ENCODE results near the gene PEG3.
"Not testable (repeated sequence)": the region's sequence is repeated elsewhere in the genome, so short reads cannot be mapped to it uniquely, and the experiment has no call there.

The PEG3 gene

DNA sequence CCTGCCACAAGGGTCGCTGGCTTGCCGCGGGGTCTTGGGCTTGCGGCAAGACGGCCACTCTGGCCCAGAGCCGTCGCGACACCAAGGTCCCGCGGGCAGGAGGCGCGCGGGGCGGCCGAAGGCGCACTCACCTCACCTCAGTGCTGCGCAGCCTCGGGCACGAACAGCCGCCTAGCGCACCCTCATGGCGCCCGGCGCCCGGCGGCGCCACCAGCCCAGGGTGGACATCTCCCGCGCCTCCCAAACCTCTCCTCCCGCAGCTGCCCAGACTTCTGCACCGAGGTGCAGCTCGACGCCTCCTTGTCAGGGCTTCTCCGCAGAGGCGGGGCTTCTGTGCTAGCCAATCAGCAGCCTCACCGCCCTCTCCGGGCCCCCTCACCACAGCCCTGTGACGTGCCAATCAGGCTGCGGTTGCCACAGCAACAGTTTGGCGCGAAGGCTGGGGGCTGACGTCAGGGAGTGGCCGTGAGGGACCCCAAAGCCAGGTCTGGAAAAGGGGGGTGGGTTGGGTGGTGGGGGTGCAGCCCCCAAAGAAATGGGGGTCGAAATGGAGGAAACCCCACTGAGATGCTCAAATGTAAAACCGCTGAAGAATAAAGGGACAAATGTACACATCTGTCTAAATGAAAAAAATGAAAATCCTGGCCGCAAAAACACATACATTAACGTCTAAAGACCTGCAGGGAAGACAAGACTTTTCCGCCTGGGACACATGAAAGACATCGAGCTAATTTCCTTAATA is at the start of gene PEG3, which contains the start of gene ZIM2:
TSS of gene PEG3 (minus strand) at position 276 of the 742 bp plus-strand sequence. CDS start 16,071 bp downstream, outside the sequence.
TSS of gene ZIM2 (minus strand) at position 276 of the 742 bp plus-strand sequence. CDS start 16,449 bp downstream, outside the sequence.
- no peak for DNase-seq (ENCODE audit: low read depth)

DNA sequence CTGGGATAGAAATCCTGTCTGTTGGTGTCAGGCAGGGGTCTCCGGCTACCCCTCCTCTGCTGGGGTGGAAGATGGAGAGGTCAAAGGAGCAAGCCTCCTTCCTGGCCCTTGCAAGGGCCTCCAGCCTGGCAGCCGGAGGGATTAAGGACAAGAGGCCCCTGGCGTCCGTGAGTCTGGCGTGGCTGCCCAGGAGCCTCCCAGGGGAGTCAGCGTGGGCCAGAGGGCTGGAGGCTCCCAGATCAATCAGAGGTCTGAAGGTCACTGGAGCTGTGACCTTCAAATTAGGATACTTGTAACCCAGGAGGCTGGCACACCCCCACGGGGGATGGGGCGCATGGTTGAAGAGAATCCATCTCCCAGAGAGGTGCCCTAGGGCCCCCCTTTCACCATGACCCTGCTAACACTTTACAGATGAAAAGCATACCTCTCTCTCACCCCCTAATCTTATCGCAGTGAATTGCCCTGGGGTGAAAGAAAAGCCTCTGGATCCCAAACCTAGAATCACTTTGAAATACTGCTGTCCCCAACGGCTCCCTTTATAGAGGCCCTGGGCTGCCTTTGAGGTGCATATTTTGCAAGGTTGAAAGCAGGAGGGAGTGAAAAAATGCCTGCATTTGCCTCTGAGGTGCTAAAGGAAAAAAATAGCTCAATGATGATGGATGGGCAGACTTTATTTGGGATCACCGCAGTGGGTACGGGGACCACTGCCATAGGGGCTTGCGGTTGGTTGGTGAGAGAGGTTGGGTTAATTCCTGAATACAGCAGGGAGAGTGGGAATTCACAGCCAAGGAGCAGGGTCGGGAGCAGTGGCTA is 44.9 kb upstream of the PEG3 start:
- no peak for DNase-seq (ENCODE audit: low read depth)

DNA sequence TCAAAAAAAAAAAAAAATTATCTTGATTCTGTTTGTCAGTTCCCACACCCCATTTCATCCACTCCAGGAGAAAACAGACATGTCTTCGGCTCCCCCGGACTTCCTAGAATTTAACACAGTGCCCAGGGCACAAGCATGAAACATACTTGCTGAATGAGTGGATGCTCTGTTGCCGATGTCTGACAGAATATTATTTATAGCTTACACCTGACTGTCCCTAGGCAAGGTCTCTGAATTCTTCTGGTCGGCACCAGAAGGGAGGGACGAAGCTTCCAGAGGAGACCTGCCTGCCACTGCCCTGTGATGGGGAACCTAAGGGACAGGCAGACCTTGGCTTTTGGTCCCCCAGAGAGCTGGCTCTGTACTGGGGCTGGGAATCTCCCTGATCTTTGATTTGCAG is 43.9 kb upstream of the PEG3 start:
- no peak for DNase-seq (ENCODE audit: low read depth)

DNA sequence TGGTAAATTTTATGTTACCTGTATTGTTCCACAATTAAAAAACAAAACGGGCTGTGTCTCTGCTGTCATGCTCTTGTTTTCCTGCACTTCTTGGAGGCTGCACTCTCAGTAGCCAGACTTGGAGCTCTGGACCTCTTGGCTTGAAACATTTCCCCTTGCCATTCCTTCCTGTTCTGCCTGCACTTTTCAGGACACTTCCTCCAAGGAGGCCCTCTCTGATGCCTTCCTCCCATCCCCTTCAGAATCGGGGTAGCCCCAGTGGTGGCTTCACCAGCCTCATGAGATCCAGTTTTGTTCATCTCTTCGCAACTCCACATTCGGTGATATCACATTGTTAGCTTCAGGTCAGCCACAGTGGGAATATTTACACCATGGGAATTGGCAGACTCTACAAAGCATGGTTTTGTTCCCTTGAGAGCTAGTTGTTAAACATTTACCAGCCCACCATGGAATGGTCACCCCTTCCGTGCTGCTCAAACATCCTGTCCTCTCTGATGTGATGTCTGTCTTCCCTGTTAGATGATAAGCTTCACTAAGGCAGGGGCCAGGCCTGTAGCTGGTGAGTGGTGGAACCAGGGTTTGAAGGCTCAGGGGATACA is 40.2 kb upstream of the PEG3 start:
- DNase-seq (ENCODE audit: low read depth) = no peak

DNA sequence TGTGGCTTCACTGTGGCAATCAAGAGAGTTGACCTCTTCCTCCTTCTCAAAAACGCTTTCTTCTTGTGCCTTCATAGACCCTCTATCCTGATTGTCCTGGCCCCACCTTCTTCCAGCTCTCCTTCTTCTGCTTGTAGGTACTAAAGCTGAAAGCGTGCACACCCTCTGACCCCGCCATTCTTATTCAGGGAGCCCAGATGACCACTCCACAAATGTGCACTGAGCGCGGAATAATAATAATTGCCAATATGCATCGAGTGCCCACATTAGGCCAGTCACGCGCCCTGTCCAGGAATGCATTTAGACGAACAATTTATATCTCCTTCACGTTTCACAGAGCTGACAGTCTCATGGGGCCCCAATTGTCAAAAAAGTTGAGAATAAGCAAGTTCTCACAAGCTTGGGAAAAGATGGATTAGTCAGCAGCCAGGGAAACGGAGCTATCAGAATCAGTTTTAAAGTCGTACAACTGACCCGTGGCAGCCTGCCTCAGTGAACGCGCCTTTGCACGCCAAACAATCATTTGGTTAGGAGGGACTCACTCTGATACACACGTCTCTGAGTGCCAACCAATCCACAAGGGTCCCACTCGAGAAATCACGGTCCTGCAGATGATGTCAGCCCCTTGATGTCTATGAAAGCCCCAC is 36.7 kb upstream of the PEG3 start:
- DNase-seq (ENCODE audit: low read depth) = no peak

DNA sequence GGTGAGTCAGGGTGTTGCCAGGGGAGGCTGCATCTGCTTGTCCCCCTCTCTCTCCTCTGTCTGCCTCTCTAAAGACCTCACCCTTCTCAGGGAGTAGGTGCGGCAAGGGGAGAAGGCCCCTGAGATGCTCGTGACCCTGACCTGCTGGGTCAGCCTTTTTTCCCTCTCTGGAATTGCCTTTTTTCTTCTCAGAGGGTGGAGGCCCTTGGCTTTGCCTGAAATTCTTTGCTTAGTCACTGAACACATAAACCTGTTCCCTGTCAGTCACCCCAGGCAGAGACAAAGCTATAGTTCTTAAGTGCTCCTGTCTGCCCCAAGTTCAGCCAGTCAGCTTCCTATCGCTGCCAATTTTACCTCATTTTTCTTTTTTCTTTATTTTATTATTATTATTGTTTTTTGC is 35.2 kb upstream of the PEG3 start:
- no peak for DNase-seq (ENCODE audit: low read depth)

DNA sequence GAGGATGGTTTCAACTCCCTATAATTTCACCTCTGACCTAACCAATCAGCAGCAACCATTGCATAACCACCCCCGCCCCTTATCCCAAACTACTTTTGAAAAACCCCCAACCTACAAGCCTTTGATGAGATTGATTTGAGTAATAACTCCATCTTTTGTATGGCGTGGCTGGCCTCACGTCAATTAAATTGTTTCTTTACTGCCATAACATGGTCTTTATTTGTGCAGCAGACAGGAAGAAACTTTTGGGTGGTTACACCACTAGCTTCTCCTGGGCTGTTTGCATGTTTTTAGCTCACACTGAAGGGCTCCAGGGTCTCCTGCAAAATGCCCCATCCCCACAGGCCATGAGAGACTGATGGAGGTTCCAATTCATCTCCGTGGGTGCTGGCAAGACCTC is 34.0 kb upstream of the PEG3 start:
- no peak for DNase-seq (ENCODE audit: low read depth)

DNA sequence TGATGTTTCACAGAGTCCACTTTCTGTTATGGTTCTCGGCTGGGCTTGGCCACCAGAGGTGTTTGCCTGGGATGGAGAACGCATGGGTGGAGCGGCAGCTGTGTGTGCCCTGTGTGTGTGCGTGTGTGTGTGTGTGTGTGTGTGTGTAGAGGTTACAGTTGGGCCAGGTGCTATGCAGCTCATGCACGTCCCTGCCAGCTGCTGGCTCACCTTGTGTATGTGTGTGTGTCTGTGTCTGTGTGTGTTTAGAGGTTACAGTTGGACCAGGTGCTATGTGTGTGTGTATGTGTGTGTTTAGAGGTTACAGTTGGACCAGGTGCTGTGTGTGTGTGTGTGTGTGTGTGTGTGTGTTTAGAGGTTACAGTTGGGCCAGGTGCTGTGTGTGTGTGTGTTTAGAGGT is 33.0 kb upstream of the PEG3 start:
- DNase-seq (ENCODE audit: low read depth) = no peak

DNA sequence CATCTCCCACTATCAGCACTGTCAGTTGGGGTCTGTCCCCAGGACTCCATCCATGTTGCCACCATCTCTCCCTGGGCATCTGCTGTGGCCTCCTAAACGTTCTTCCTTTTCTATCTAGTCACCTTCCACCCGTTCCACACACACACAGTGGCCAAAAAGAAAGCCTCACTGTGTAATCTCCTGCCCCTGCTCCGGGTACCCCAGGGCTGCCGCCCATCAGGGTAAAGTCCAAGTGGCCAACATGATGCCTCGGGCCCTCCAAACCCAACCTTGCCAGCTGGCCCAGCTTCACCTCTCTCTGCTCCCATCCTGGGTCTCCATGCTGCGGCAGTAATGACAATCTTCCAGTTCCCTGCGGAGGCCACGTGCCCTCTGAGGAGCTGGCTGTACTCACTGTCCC is 29.4 kb upstream of the PEG3 start:
- DNase-seq (ENCODE audit: low read depth) = no peak

DNA sequence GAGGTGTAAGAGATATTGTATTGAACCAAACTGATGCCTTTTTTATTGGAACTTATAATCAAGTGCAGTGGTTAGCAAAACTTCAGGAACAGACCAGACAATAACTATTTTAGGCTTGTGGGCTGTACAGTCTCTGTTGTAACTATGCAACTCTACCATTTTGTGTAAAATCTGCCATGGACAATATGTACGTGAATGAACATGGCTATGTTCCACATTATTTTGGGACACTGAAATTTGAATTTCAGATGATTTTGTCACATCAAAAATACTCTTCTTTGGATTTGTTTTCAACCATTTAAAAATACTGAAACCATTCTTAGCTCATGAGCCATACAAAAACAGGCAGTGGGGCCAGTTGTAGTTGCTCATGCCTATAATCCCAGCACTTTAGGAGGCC is 27.9 kb upstream of the PEG3 start:
- no peak for DNase-seq (ENCODE audit: low read depth)

DNA sequence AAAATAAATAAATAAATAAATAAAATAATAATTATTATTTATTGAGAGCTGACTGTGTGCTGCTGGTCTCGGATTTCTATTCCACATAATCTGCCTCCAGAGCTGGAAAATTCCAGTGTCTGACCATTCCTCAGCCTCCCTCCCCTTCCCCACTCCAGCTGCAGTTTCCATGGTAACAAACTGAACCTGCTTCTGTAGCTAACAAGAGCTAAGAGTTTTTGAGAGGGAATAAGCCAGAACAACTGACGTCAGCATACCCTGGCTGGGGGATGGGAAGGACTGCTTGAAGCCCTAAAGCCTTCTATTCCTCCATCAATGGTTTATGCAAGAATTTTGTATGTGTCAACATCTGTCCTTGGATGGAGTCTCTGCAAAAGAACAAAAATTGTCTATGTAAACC is 26.0 kb upstream of the PEG3 start:
- DNase-seq (ENCODE audit: low read depth) = no peak

DNA sequence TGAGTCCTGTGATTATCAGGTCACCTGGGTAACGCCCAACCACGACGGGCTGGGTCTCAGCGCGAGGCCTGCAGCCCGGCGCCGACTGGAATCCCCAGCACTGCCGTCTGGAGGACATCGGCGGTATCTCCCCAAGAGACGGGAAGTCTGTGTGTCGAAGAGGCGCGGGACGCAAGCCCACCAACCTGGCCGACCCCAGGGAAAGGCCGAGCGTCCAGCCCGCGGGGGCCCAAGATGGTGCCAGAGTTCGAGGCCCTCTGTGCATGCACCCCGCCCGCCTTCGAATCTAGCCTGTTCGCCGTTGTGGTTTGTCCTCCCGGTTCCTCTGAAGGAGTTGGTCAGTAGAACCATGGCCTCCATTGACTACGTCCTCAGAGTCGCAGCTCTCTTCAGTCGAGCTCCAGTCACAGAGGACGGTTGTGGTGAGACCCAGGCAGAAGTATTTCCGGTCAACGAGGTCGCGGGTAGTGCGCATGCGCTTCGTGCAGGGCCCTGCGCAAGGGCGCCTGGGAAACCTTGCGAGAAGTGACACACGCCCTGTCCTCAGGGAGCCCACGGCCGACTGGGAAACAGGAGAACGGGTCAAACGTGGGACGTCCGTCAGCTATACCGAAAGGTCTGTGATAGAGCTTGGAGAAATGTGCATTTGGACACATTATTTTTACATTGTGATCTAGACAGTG is 24.1 kb upstream of the PEG3 start:
- no peak for DNase-seq (ENCODE audit: low read depth)

DNA sequence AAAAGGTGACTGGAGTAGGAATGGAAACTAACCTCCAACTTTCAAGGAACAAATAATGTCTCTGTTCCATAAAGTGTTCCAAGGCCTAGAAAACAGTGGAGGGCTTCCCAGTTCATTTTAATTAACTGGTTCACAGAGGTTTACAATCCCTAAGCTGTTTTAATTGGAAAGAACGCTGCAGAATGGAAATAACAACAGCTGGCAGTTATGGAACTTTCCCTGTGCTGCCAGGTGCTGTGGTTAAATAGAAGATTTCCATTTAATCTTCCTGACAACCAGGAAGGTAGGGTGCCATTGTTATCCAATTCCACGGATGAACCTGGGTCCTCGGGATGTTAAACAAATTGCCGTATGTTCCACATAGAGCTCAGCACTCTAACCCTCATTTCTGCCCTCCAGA is 22.2 kb upstream of the PEG3 start:
- no peak for DNase-seq (ENCODE audit: low read depth)

DNA sequence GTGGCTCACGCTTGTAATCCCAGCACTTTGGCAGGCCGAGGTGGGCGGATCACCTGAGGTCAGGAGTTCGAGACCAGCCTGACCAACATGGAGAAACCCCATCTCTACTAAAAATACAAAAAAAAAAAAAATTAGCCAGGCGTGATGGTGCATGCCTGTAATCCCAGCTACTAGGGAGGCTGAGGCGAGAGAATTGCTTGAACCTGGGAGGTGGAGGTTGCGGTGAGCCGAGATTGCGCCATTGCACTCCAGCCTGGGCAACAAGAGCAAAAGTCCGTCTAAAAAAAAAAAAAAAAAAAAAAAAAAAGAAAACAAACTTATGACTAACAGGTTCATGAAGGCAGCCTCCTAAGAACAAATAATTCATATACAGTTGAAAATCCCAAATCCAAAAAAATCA is 19.9 kb upstream of the PEG3 start:
- DNase-seq (ENCODE audit: low read depth) = not testable (repeated sequence)

DNA sequence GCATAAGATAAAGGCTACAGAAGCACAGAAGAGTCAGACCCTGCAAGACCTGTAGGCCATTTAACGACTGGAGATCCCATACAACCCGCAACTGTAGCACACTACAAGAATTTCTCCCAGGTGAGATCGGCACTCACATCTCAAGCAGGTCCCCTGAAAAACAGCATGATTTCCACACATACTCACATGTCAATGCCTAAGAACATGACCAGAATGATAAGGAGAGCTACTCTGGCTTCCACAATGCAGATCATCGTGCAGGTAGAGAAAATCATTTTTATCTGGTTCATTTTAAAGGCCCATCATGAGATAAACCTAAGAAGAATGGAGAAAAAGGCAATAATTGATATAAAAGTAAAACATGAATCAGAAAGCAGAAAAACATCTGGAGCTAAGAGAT is 17.5 kb upstream of the PEG3 start:
- no peak for DNase-seq (ENCODE audit: low read depth)

DNA sequence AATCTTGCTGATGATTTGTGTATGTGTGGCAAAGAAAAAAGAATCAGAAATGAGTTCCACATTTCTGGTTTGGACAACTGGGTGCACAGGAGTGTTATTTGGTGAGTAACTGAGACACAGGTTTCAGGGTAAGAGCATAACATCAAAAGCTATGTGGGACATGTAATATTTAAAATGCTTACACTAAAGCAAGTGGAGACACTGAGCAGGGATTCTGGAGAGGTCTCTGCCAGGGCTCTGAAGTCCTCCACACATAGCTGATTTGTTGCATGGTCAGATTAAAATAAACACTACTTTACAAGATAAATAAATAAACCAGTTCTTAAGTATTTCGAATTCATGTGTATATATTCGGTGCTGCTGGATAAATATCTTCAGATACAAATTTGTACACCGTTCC is 16.3 kb upstream of the PEG3 start:
- no peak for DNase-seq (ENCODE audit: low read depth)

DNA sequence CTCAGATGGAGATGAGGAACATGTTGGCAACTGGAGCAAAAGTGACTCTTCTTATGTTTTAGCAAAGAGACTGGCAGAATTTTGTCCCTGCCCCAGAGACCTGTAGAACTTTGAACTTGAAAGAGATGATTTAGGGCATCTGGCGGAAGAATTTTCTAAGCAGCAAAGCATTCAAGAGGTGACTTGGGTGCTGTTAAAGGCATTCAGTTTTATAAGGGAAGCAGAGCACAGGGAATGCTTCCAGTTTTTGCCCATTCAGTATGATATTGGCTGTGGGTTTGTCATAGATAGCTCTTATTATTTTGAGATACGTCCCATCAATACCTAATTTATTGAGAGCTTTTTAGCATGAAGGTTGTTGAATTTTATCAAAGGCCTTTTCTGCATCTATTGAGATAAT is 11.8 kb upstream of the PEG3 start:
- DNase-seq (ENCODE audit: low read depth) = not testable (repeated sequence)

DNA sequence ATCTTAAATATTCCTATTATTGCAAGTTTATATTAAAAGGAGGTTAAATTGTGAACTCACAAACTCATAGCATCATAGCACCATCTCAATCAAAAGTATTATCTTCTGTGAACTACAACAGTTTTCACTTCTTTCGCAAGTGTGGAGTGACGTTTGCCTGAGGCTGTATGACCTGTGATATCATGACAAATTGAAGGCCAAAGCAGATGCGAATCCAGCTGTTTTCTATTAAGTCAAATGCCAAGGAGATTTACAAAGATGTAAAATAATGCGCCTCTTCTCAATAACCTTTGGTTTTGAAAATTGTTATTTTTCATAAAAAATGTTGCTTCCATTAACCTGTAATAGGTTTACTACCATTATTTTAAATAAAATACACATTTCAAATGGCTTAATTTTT is 7.6 kb upstream of the PEG3 start:
- DNase-seq (ENCODE audit: low read depth) = no peak

DNA sequence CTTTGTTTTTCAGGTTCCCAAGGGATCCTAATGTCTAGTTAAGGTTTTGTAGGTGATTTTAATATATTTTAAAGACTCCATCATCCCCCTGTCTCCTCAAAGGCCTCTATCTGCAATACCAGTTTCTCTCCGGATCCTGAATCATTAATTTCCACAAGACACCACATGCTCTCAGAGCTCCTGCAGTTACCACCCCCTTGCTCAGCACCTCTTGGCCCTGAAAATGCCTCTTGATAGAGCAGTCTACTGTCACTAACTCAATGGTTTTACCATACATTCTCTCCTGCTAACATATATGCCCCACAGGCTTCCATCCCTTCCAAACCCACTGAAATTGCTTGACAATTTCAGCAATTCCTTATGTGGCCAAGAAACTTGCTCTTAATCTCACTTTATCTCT is 1.9 kb upstream of the PEG3 start:
- DNase-seq (ENCODE audit: low read depth) = no peak

DNA sequence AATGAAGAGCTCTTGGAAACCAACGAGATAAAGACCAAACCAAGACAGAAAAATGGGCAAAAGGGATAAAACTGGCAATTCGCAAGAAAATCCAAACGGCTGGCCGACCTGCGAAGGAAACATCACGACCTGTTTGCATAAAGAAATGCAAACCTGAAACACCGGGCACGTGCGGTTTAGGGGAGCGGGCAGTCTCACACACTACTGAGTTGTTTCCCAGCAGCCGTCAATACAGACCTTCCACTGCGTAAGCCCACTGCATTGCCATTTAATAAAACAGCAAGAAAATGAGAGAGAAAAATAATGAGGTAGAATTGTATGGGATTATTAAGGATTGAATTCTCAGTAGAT is 642 bp upstream of the PEG3 start:
- DNase-seq (ENCODE audit: low read depth) = no peak

DNA sequence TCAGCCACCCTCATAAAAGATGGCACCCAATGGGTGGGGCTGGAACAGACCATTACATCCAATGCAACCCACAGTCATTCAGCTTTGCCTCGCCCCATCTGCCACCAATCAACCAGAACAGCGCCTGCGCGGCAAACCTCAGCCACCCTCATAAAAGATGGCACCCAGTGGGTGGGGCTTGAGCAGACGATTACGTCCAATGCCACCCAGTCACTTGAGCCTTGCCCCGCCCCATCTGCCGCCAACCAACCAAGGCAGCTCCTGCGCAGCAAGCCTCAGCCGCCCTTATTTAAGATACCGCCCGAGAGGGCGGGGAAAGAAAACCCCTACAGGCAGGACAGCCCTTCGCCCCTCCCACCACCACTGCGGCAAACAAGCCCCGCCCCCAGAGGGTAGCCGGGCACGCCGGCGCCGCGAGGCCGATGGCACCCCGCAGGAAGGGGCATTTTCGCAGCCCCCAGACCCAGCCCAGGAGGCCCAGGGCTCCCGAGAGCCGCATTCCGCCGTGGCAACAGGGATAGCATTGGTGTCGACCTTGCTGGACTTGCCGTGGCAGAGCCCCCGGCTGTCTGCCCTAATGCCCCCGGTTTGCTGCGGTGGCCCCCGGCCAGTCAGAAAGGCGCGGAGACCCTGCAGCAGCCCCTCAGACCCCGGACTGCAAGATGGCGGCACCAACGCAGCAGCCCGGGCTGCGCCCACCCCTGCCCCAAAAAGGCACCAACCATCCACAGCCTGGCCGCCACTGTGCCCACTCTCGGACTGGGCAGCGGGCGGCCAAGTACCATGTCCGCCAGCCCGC is 675 bp downstream of the PEG3 start:
- DNase-seq (ENCODE audit: low read depth) = no peak
